GM12864 (cell line): Measurements from ENCODE around the gene CCDC192.

Source experiments
- DNase-seq: peaks from one replicate; pipeline ENCODE4 v3.0.0-alpha.2; 2011; ENCODE audit warnings: low read depth
- H3K4me3 ChIP-seq: 2 replicates; pipeline ENCODE4 v1.5.1; 2011; ENCODE audit warnings: mild to moderate bottlenecking, low read depth, low read length, control low read depth
- CTCF ChIP-seq: IDR thresholded peaks from 2 replicates; pipeline ENCODE4 v1.5.1; 2011; ENCODE audit warnings: low read depth, mild to moderate bottlenecking, moderate library complexity, low read length, control low read depth, inconsistent platforms; ENCODE audit errors: missing control alignments

Gene CCDC192

GRCh38 chr5:127806776-127807175, 103.6 kb downstream of the CCDC192 start:
- H3K4me3 ChIP-seq: no peak overlapping the region
- DNase-seq: no peak
- TF ChIP-seq CTCF: no peak

- H3K4me3 ChIP-seq: no peak overlapping the region
- DNase-seq: no peak
- no peak for TF ChIP-seq CTCF
These were observed 106.3 kb downstream of the CCDC192 start for GRCh38 chr5:127809533-127809932.

- no peak for TF ChIP-seq CTCF
- no peak overlapping the region for H3K4me3 ChIP-seq
- no peak for DNase-seq
These were observed 106.8 kb downstream of the CCDC192 start for GRCh38 chr5:127810017-127810416.

- DNase-seq: no peak
- TF ChIP-seq CTCF: no peak
- no peak overlapping the region for H3K4me3 ChIP-seq
These were observed 107.7 kb downstream of the CCDC192 start for GRCh38 chr5:127810707-127811490.

GRCh38 chr5:127812570-127812969, 109.4 kb downstream of the CCDC192 start:
- H3K4me3 ChIP-seq: no peak overlapping the region
- no peak for TF ChIP-seq CTCF
- no peak for DNase-seq

GRCh38 chr5:127813633-127814587, 110.7 kb downstream of the CCDC192 start:
- DNase-seq: no peak
- TF ChIP-seq CTCF: no peak
- H3K4me3 ChIP-seq: no peak overlapping the region
